Activated T-cell treated with anti-CD3 and anti-CD28 coated beads, Interleukin-2, amount 50 U/mL, for 1 hour (primary cell): ENCODE data around the gene IVD.

Source experiments
- DNase-seq: peaks from one replicate; pipeline ENCODE4 v3.0.0-alpha.2; 2020

Gene IVD

GRCh38 chr15:40405501-40406381 is at the start of gene IVD:
IVD (plus strand) TSS chr15:40405795; CDS start chr15:40405828, 33 bp downstream.
- peak; percentile 86 for DNase-seq

DNA sequence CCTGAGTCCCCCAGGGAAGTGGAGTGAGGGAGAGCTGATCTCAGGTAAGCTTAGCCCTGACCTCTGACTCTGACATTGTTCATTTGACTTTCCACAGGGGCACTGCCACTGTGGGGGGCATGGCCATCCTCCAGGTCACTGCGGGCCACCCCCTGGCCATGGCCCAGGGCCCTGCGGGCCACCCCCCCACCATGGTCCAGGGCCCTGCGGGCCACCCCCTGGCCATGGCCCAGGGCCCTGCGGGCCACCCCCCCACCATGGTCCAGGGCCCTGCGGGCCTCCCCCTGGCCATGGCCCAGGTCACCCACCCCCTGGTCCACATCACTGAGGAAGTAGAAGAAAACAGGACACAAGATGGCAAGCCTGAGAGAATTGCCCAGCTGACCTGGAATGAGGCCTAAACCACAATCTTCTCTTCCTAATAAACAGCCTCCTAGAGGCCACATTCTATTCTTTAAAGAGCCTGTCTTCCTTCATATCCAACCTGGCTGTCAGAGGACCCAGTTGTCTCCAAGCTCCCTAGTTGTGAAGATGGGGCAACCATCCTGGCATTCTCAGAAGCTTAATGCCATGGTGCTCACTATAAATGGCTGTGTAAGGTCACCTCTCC is 49.5 kb upstream of the IVD start:
- no peak for DNase-seq

- no peak for DNase-seq
Measured at GRCh38 chr15:40357246-40357645, 48.3 kb upstream of the IVD start.

DNA sequence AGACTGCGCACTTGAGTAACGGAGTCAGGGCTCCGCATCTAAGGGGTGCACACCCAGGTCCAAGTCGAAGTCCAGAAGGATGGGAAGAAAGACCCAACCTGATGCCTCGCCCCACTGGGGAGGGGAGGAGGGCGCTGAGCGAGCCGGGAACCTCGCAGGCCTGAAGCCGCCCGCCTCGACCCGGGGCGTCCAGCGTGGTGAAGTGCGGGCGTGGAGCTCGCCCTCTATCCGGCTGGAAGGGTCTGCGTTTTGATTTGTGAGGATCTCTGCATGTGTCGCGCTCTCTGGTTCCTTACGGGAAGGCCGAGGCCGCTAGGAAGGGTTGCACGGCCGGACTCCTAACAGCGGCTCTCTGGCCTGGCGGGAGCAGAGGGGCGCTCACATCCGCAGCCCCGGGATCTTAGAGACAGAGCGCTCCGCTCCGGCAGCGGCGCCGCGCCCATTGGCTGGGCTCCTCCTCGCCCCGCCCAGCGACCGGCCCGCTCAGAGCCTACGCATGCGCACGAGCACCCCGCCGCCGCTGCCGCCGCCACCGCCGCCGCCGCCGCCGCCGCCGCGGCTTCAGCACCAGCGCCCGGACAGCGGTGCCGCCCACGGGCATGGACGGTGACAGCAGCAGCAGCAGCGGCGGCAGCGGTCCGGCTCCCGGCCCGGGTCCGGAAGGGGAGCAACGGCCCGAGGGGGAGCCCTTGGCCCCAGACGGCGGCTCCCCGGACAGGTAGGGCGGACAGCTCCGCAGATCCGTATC is 47.7 kb upstream of the IVD start, which contains the start of gene DISP2:
Gene DISP2 (plus strand): TSS at position 497 of the 748 bp plus-strand sequence. CDS start 103 bp downstream, at position 600.
- peak; percentile 89 for DNase-seq

DNA sequence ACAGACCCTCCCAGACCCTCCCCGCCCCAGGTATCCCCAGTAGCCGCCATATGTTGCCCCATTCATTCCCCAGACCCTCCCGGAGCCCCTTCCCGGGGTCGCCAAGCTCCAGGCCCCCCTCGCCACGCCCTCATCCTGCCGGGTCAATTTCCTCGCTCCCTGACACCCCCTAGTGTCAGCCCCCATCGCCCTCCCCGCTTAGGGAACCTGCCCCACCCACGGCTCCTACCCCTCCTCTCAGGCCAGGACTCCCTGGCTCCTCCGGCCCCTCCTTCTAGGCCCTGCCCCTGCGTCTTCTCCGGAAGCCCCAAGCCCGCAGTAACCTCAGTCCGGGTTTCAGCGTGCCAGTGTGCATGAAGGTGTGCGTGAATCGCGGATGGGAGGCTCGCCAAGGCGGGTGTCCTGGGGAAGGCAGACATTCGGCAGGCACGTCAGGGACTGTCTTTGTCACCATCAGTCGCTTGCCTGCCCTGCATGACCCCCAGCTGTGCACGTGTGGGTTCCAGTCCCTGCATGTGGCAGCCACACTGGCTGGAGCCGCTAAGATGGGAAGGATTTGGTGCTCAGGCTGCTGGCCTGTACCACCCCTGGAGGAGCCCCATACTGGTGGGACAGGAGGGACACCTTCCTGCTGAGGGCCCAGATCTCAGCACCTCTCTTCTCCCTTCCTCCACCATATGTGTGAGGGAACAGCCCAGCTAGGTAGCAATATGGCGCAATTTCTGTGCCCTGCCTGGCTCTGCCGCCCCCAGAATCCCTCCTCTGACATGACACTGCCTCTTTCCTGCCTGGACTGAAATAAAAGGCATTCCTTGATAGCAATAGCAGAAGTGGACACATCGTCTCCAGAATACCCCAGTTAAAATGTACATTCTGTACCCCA is 46.9 kb upstream of the IVD start:
- no peak for DNase-seq

- no peak for DNase-seq
Measured at GRCh38 chr15:40360015-40360414, 45.6 kb upstream of the IVD start.

DNA sequence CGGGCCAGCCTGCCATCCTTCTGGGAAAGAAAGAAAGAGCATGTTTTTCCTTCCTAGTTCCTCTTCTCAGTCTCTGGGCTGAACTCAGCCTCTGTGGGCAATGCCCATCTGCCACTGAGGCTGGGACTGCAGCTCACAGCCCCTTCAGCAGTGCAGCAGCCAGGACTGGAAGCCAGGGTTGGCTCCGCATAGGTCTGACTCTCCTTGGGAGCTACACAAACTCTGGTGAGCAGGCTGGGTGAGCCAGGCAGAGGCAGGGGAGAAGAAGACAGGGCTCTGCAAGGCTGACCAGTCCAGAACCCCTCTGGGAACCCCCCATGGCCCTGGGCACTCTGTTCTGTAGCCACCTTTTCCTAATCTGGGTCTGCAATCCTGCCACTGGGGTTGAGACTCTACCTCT is 44.0 kb upstream of the IVD start:
- DNase-seq: no peak

DNA sequence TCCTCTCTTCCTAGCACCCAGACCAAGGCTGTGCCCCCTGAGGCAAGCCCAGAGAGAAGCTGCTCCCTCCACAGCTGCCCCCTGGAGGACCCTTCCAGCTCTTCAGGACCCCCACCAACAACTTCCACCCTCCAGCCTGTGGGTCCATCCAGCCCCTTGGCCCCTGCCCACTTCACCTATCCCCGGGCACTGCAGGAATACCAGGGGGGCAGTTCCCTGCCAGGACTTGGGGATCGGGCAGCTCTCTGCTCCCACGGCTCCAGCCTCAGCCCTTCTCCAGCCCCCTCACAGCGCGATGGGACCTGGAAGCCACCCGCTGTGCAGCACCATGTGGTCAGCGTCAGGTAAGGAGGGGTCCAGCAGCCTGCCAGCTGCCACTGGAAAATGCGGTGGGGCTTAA is 42.0 kb upstream of the IVD start:
- DNase-seq: no peak

GRCh38 chr15:40364251-40364650 is 41.3 kb upstream of the IVD start:
- DNase-seq: no peak

DNA sequence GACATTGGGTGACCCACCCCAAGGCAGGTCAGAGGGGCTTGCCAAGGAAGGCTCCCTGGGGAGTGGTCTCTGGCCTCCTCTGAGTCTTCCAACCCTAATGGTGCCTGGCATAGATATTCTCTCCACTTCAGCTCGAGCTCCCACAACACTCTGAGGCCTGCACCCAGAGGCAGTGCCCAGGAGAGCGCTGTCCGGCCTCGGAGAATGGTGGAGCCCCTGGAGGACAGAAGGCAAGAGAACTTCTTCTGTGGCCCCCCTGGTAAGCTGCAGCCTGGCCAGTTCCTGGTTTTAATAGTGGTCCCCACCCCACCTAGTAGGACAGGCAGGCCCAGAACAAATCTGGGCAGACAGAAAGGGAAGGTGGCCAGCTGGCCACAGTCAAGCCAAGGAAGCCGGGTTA is 40.6 kb upstream of the IVD start:
- DNase-seq: no peak

DNA sequence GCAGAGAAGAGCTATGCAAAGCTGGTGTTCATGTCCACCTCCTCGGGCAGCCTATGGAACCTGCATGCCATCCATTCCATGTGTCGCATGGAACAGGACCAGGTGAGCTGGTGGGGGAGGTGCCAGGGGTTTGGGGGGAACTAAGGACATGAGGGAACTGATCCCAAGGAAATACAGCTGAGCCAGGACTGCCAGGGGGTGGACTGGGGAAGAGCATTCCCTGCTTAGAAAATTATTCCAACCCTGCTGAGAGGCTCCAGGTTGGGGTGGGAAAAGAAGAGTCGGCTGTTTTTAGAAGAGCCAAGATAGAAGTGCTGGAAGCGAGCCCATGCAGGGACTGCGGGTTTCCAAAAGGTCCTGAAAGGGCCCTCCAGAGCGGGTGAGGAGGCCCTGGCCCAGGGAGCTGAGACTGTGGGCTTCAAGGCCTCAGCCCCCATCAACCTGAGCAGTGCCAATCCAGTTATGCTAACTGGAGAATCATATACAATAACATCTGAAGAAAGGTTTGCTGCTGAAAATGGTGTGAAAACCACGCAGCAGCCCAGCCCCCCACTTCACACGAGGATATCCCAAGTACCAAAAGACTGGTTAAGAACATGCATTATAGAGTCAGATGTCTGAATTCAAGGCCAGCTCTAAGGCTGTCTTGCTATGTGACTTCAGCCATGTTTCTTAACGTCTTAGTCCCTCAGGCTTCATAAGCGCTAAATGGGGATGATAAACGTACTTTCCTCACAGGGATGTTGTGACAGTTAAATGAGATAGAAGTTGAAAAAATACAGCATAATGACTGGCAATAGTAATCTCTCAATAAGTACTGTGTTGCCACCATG is 39.8 kb upstream of the IVD start:
- no peak for DNase-seq

DNA sequence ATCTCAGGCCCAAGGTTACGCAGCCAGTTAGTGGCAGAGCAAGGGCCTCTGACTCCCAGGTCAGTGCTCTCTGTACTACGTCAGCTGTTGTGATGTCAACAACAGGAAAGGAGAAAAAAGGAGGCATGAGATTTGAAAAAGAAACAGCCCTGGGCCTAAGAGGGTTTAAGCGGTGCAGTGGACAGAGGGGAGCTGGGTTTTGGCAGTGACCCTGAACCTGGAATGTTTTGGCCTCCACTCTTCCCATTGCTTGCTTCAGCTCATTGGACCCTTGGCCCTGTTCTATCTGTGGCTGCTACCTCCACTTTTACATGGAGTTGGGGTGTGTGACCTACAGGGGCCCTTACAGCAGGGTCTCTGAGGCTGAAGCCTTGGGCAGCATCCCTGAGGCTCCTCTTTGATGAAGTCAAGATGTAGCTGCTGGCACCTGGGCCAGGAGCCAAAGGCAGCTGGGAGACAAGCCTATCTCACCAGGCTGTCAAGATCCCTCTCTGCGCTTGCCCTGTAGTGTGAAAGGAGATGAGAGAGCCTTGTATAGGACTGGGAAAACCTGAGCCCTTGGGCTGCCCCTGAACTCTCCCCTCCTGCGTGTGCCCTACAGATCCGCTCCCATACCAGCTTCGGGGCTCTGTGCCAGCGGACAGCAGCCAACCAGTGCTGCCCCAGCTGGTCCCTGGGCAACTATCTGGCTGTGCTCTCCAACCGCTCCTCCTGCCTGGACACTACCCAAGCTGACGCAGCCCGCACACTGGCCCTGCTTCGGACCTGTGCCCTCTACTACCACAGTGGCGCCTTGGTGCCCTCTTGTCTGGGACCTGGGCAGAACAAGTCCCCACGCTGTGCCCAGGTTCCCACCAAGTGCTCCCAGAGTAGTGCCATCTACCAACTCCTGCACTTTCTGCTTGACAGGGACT is 38.9 kb upstream of the IVD start:
- no peak for DNase-seq

- DNase-seq: no peak
Measured at GRCh38 chr15:40367371-40367685, 38.3 kb upstream of the IVD start.

DNA sequence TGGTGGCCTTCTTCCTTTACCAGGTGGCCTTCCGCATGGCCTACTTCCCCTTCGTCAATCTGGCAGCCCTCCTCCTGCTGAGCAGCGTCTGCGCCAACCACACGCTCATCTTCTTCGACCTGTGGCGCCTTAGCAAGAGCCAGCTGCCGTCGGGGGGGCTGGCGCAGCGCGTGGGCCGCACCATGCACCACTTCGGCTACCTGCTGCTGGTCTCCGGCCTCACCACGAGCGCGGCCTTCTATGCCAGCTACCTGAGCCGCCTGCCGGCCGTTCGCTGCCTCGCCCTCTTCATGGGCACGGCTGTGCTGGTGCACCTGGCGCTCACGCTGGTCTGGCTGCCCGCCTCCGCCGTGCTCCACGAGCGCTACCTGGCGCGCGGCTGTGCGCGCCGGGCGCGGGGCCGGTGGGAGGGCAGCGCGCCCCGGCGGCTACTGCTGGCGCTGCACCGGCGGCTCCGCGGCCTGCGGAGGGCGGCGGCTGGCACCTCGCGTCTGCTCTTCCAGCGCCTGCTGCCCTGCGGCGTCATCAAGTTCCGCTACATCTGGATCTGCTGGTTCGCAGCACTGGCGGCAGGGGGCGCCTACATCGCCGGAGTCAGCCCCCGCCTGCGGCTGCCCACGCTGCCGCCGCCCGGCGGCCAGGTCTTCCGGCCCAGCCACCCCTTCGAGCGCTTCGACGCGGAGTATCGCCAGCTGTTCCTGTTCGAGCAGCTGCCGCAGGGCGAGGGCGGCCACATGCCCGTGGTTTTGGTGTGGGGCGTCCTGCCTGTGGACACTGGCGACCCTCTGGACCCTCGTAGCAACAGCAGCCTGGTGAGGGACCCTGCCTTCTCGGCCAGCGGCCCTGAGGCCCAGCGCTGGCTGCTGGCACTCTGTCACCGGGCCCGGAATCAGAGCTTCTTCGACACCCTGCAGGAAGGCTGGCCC is 37.6 kb upstream of the IVD start:
- peak; percentile 85 for DNase-seq

- DNase-seq: no peak
Measured at GRCh38 chr15:40368719-40369473, 36.7 kb upstream of the IVD start.

GRCh38 chr15:40369474-40369869 is 36.1 kb upstream of the IVD start:
- DNase-seq: no peak

GRCh38 chr15:40369971-40370370 is 35.6 kb upstream of the IVD start:
- no peak for DNase-seq

- DNase-seq: no peak
Measured at GRCh38 chr15:40372981-40373380, 32.6 kb upstream of the IVD start.

GRCh38 chr15:40377606-40378005 is 28.0 kb upstream of the IVD start:
- no peak for DNase-seq
